Measurements from ENCODE around the gene OR51E2.

GRCh38 chr11:4714300-4714699 is 16.6 kb upstream of the OR51E2 start:
- TF ChIP-seq CTCF (conservative IDR thresholded peaks at IDR 0.05; ENCODE audit: low read length) (no peak), EZH2phosphoT487 (IDR thresholded peaks at IDR 0.05; ENCODE audit: borderline replicate concordance) (no peak)

All from Loucy (cell line).